Adrenal gland (tissue), 5 donors: ENCODE results near the gene NUTM1.

Experiments
- CTCF ChIP-seq, 6 experiments: fragments of 450-650 bp in 4 of 6; fragments of 200-600 bp in 2 of 6; sonication (generic) in 1 of 6; IDR thresholded peaks; 1 replicate in 5 of 6; 2 replicates in 1 of 6; pipeline versions ENCODE4 v1.5.1 to v1.8.0; 2016 to 2021; ENCODE audit warnings: antibody characterized with exemption in 6 of 6, mild to moderate bottlenecking in 2 of 6, moderate library complexity in 1 of 6
- POLR2A ChIP-seq, 2 donors: fragments of 450-650 bp; IDR thresholded peaks; one replicate each; pipeline ENCODE4 v1.6.1; 2017; ENCODE audit warnings: antibody characterized with exemption in 2 of 2, mild to moderate bottlenecking in 2 of 2, moderate library complexity in 1 of 2
- donor health status: DM: no; HTN: no; CAD: no.

- no peak for TF ChIP-seq CTCF (IDR thresholded peaks at IDR 0.05)
- TF ChIP-seq POLR2A (IDR thresholded peaks at IDR 0.05), result no peak
These were observed 20.9 kb downstream of the NUTM1 start for GRCh38 chr15:34364041-34364440.
